Measurements from ENCODE around the gene CASD1. TPM values are rescaled to one million over a fixed set of nuclear protein-coding genes. Genes with fewer than 3 reads are reported as not detected.

CASD1 gene
- total and polyA plus RNA-seq, 8 donors: 24.2 to 72.2 (median 59.6) TPM

- TF ChIP-seq, protein P1, sequence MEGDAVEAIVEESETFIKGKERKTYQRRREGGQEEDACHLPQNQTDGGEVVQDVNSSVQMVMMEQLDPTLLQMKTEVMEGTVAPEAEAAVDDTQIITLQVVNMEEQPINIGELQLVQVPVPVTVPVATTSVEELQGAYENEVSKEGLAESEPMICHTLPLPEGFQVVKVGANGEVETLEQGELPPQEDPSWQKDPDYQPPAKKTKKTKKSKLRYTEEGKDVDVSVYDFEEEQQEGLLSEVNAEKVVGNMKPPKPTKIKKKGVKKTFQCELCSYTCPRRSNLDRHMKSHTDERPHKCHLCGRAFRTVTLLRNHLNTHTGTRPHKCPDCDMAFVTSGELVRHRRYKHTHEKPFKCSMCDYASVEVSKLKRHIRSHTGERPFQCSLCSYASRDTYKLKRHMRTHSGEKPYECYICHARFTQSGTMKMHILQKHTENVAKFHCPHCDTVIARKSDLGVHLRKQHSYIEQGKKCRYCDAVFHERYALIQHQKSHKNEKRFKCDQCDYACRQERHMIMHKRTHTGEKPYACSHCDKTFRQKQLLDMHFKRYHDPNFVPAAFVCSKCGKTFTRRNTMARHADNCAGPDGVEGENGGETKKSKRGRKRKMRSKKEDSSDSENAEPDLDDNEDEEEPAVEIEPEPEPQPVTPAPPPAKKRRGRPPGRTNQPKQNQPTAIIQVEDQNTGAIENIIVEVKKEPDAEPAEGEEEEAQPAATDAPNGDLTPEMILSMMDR (IDR thresholded peaks at IDR 0.05): no peak
- no peak for ATAC-seq
- intact Hi-C loops (cut with DNase I): no loop called here
Measured at GRCh38 chr7:94525923-94526322, 16.3 kb downstream of the CASD1 start.

GRCh38 chr7:94529516-94529915, 19.9 kb downstream of the CASD1 start:
- no peaks in the 10 kb centered on the region for H3K9me3 ChIP-seq
- peaks cover 0 to 30% of the 10 kb centered on the region in 2 donors for H3K36me3 ChIP-seq
- peak; percentile 54 for ATAC-seq
- H3K4me1 ChIP-seq: no peaks in the 10 kb centered on the region
- intact Hi-C loops (cut with DNase I): no loop called here
- no peak for DNase-seq
- H3K27ac ChIP-seq: no peak overlapping the region
- TF ChIP-seq, protein P1 (IDR thresholded peaks at IDR 0.05): no peak
- H3K27me3 ChIP-seq: no peaks in the 10 kb centered on the region
- no peak overlapping the region for H3K4me3 ChIP-seq

More at GRCh38 chr7:94525923-94526322, 16.3 kb downstream of the CASD1 start:
- H3K27ac ChIP-seq: no peak overlapping the region
- peaks cover 0 to 20% of the 10 kb centered on the region in 2 donors for H3K36me3 ChIP-seq
- H3K4me1 ChIP-seq: no peaks in the 10 kb centered on the region
- no peak overlapping the region for H3K4me3 ChIP-seq
- no peaks in the 10 kb centered on the region for H3K27me3 ChIP-seq
- H3K9me3 ChIP-seq: no peaks in the 10 kb centered on the region
- no peak for DNase-seq

- no peaks in the 10 kb centered on the region for H3K4me1 ChIP-seq
- DNase-seq (no peak), ATAC-seq (peak; percentile 22)
- TF ChIP-seq, protein P1 (IDR thresholded peaks at IDR 0.05): no peak
- peaks cover 0 to 36% of the 10 kb centered on the region in 2 donors for H3K36me3 ChIP-seq
- no peaks in the 10 kb centered on the region for H3K9me3 ChIP-seq
- intact Hi-C loops (cut with DNase I): no loop called here
- no peaks in the 10 kb centered on the region for H3K27me3 ChIP-seq
- no peak overlapping the region for H3K27ac ChIP-seq
- H3K4me3 ChIP-seq: no peak overlapping the region
Measured at GRCh38 chr7:94530109-94530508, 20.5 kb downstream of the CASD1 start.

GRCh38 chr7:94532676-94533075, 23.1 kb downstream of the CASD1 start:
- Histone ChIP-seq H3K9me3 (no peaks in the 10 kb centered on the region), H3K27ac (no peak overlapping the region), H3K4me1 (no peaks in the 10 kb centered on the region), H3K4me3 (no peak overlapping the region), H3K36me3 (peaks cover 0 to 53% of the 10 kb centered on the region in 2 donors), H3K27me3 (no peaks in the 10 kb centered on the region)
- ATAC-seq (no peak), DNase-seq (peak in 1 of 4 donors; percentile 44)
- intact Hi-C loops (cut with DNase I): no loop called here
- TF ChIP-seq, protein P1 (IDR thresholded peaks at IDR 0.05): no peak

GRCh38 chr7:94540428-94540827, 30.8 kb downstream of the CASD1 start:
- intact Hi-C loops (cut with DNase I): no loop called here
- ATAC-seq (no peak), DNase-seq (peak in 1 of 4 donors; percentile 6)
- TF ChIP-seq, protein P1 (IDR thresholded peaks at IDR 0.05): no peak
- Histone ChIP-seq H3K4me1 (no peaks in the 10 kb centered on the region), H3K9me3 (no peaks in the 10 kb centered on the region), H3K27me3 (no peaks in the 10 kb centered on the region), H3K36me3 (peaks cover 0 to 38% of the 10 kb centered on the region in 2 donors), H3K27ac (no peak overlapping the region), H3K4me3 (no peak overlapping the region)
